ENCODE results near the gene LRRK2. TPM values are rescaled to one million over a fixed set of nuclear protein-coding genes. Genes with fewer than 3 reads are reported as not detected.

LRRK2 gene
- total RNA-seq, 1 experiment from 2014 or later = 0.26 TPM

DNA sequence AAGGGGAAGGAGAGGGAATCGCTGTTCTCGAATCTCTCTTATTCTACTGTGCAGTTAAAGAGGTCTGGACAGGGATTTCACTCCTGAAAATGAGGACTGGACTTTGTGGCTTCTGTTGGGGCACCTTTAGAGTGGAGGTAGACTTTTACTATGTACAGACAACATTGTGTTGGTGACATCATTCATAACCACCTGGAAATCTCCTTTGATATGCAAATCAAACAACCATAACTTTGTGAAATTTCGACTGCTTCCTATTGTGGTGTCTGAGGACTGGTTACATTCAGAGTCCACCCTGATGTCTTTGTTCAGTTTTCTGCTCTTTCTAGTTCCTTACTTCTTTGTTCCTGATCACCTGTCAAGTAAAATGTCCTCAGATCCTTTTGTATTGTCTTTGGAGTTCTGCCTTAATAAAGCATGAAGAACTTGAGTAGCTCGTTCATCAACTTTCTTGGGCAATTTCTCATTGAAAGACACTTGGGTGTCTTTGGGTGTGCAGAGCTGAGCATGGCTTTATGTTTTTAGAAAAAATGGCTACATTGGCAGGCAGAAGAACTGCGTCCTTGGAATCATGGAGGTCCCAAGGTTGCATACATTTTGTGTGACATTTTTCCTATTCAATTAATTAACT lies 29.8 kb downstream of the LRRK2 start:
- no TSS peak for BruUV-seq (replicated peaks)
- POLR2A ChIA-PET (ENCODE audit: unreplicated experiment) = no interaction called here

DNA sequence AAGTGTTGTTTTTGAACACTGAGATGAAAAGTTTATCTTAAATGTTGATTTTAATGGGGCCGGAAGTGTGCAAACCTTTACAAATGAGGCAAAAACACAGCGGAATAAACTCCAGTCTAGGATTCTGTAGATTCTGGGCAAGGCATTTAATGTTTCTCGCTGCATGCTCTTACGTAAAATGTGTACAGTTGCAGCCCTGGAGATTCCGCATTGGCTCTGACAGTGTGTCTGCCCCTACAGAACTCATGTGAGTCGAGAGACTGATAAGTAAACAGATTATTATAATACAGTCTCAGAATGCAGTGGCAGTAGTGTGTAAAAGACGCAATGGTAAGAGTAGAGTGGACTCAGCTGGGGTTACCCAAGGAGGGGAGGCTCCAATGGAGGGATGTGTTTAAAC lies 33.6 kb downstream of the LRRK2 start:
- no peak for DNase-seq
- H3K4me1 ChIP-seq (replicated peaks; ENCODE audit: insufficient read depth) = no peaks in the 10 kb centered on the region
- no peak overlapping the region for H2AFZ ChIP-seq
- H3K27ac ChIP-seq = no peak overlapping the region
- POLR2A ChIA-PET (ENCODE audit: unreplicated experiment) = no interaction called here
- intact Hi-C loops (cut with micrococcal nuclease; ENCODE audit: unreplicated experiment) = no loop called here
- BruUV-seq (replicated peaks) = no TSS peak
- H3K9me3 ChIP-seq (ENCODE audit: insufficient read depth, low read depth) = no peaks in the 10 kb centered on the region
- H3K4me2 ChIP-seq = no peak overlapping the region
- no peaks in the 10 kb centered on the region for H4K20me1 ChIP-seq (ENCODE audit: insufficient read depth)
- no peaks in the 10 kb centered on the region for H3K9me2 ChIP-seq (ENCODE audit: insufficient read depth)
- CTCF ChIA-PET = no interaction called here
- no peak overlapping the region for H3K4me3 ChIP-seq
- no peaks in the 10 kb centered on the region for H3K27me3 ChIP-seq (ENCODE audit: insufficient read depth, low read depth)
- TF ChIP-seq, protein P1, sequence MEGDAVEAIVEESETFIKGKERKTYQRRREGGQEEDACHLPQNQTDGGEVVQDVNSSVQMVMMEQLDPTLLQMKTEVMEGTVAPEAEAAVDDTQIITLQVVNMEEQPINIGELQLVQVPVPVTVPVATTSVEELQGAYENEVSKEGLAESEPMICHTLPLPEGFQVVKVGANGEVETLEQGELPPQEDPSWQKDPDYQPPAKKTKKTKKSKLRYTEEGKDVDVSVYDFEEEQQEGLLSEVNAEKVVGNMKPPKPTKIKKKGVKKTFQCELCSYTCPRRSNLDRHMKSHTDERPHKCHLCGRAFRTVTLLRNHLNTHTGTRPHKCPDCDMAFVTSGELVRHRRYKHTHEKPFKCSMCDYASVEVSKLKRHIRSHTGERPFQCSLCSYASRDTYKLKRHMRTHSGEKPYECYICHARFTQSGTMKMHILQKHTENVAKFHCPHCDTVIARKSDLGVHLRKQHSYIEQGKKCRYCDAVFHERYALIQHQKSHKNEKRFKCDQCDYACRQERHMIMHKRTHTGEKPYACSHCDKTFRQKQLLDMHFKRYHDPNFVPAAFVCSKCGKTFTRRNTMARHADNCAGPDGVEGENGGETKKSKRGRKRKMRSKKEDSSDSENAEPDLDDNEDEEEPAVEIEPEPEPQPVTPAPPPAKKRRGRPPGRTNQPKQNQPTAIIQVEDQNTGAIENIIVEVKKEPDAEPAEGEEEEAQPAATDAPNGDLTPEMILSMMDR (conservative IDR thresholded peaks at IDR 0.05) = no peak
- no peaks in the 10 kb centered on the region for H3F3A ChIP-seq (ENCODE audit: insufficient read depth, low read depth)
- no peaks in the 10 kb centered on the region for H3K36me3 ChIP-seq (ENCODE audit: low read depth)
- H3K79me2 ChIP-seq (ENCODE audit: low read depth) = no peaks in the 10 kb centered on the region

More for the DNA sequence above, 29.8 kb downstream of the LRRK2 start:
- Histone ChIP-seq H3K36me3 (ENCODE audit: low read depth) (no peaks in the 10 kb centered on the region), H3K9me3 (ENCODE audit: insufficient read depth, low read depth) (no peaks in the 10 kb centered on the region), H2AFZ (no peak overlapping the region), H3K79me2 (ENCODE audit: low read depth) (no peaks in the 10 kb centered on the region), H3K4me1 (replicated peaks; ENCODE audit: insufficient read depth) (no peaks in the 10 kb centered on the region), H3K4me2 (0 out of 2 replicates have a peak overlapping the region, but pooled peaks have one; percentile 16), H3K27me3 (ENCODE audit: insufficient read depth, low read depth) (no peaks in the 10 kb centered on the region), H3K27ac (no peak overlapping the region), H4K20me1 (ENCODE audit: insufficient read depth) (no peaks in the 10 kb centered on the region), H3K4me3 (no peak overlapping the region), H3K9me2 (ENCODE audit: insufficient read depth) (no peaks in the 10 kb centered on the region), H3F3A (ENCODE audit: insufficient read depth, low read depth) (no peaks in the 10 kb centered on the region)
- TF ChIP-seq EZH2 (IDR thresholded peaks at IDR 0.05; ENCODE audit: low read depth) = no peak
- TF ChIP-seq, protein P1 (conservative IDR thresholded peaks at IDR 0.05) = no peak
- intact Hi-C loops (cut with micrococcal nuclease; ENCODE audit: unreplicated experiment) = no loop called here
- CTCF ChIA-PET = no interaction called here
- no peak for DNase-seq

DNA sequence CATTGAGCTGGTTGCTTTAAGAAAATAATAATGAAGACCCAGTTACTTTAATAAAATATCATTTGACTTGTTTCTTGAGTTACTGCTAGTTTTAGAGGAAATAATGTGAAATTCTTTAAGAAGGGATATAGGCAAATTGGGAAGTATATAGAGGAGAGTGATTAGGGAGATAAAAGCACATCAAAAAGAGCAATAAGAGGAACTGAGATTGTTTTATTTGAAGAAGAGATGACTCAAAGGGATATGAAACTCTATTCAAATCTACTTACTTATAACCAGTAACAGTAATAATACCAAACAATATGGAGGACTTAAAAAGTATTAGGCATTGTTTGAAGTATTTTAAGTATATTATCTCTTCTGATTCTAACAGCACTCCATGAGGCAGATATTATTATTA lies 37.1 kb downstream of the LRRK2 start:
- no peak for TF ChIP-seq EZH2 (IDR thresholded peaks at IDR 0.05; ENCODE audit: low read depth)
- TF ChIP-seq, protein P1 (conservative IDR thresholded peaks at IDR 0.05) = no peak
- Histone ChIP-seq H3K79me2 (ENCODE audit: low read depth) (no peaks in the 10 kb centered on the region), H3K27me3 (ENCODE audit: insufficient read depth, low read depth) (no peaks in the 10 kb centered on the region), H4K20me1 (ENCODE audit: insufficient read depth) (no peaks in the 10 kb centered on the region), H3K36me3 (ENCODE audit: low read depth) (no peaks in the 10 kb centered on the region), H3K4me3 (no peak overlapping the region), H3K9me2 (ENCODE audit: insufficient read depth) (no peaks in the 10 kb centered on the region), H3K4me1 (replicated peaks; ENCODE audit: insufficient read depth) (no peaks in the 10 kb centered on the region), H3K27ac (no peak overlapping the region), H3K4me2 (no peak overlapping the region), H2AFZ (no peak overlapping the region), H3F3A (ENCODE audit: insufficient read depth, low read depth) (no peaks in the 10 kb centered on the region), H3K9me3 (ENCODE audit: insufficient read depth, low read depth) (no peaks in the 10 kb centered on the region)
- ChIA-PET CTCF (no interaction called here), POLR2A (ENCODE audit: unreplicated experiment) (no interaction called here)
- no TSS peak for BruUV-seq (replicated peaks)
- no peak for DNase-seq
- intact Hi-C loops (cut with micrococcal nuclease; ENCODE audit: unreplicated experiment) = no loop called here
